Right cardiac atrium (tissue), 5 donors: ENCODE measurements around the gene ERCC3. TPM values are rescaled to one million over a fixed set of nuclear protein-coding genes. Genes with fewer than 3 reads are reported as not detected.

Source experiments
- ATAC-seq, 2 donors: fragments of 200-7000 bp; cut with Tn5 transposase; one replicate each; pipeline versions ENCODE4 v1.8.0 to v1.9.1; 2020; ENCODE audit warnings: moderate library complexity in 2 of 2, mild to moderate bottlenecking in 1 of 2
- DNase-seq, 3 donors: peaks; one replicate each; pipeline ENCODE4 v3.0.0-alpha.2; 2020
- H3K27ac ChIP-seq: one replicate; pipeline ENCODE4 v1.5.1; 2013; ENCODE audit warnings: mild to moderate bottlenecking, low read length, control low read depth, moderate library complexity
- H3K27me3 ChIP-seq: one replicate; pipeline ENCODE4 v1.6.1; 2013; ENCODE audit not compliant: control insufficient read depth, insufficient read depth
- H3K4me1 ChIP-seq: one replicate; pipeline ENCODE4 v1.6.1; 2013; ENCODE audit warnings: low read length; ENCODE audit not compliant: control insufficient read depth, insufficient read depth
- H3K4me3 ChIP-seq: one replicate; pipeline ENCODE4 v1.5.1; 2013; ENCODE audit warnings: low read length, control low read depth
- H3K9me3 ChIP-seq: one replicate; pipeline ENCODE4 v1.6.1; 2013; ENCODE audit warnings: low read length; ENCODE audit not compliant: control insufficient read depth
- WGBS: extraction: QIAGEN DNeasy Blood & Tissue Kit; methylation state at CpG from one replicate; pipeline ENCODE4 v1.1.7; 2013; 5-methylcytosine and 5-hydroxymethylcytosine counted together
- intact Hi-C, 4 donors: fragments of 100-400 bp; cut with DNase I; formaldehyde crosslinking; loops; one replicate each; pipeline versions ENCODE4 v1.11.0 to v1.14.0; 2022 to 2023
- long read RNA-seq, 4 donors: library from polyadenylated mRNA; unstranded; transcript quantifications; one replicate each; pipeline ENCODE4 v2.0.0, GENCODE V29; 2020 to 2021
- polyA plus RNA-seq: library from polyadenylated mRNA; stranded (reverse); fragments of 200-250 nt; gene quantifications from one replicate; pipeline ENCODE4 v1.2.3, GENCODE V29; 2013
- total RNA-seq, 4 donors: library from RNA; stranded (reverse); fragmentation: NEBNext Ultra II Directional; extraction: Animal tissue kit (Norgen Biotek cat#: 25700); gene quantifications; one replicate each; pipeline ENCODE4 v1.2.1, GENCODE V29; 2021
- donor health status: healthy with polysubstance abuse.
- donor health status: DM: no; HTN: yes; CAD: no.
- donor health status: DM: no; HTN: no; CAD: no.
- donor health status: DM: no; HTN: yes; CAD: no; lungs with severe emphysema.
- donor health status: DM: yes; HTN: yes; CAD: no.

ERCC3 gene
- 10 to 100 TPM; 23.2 to 25.8 (median 24.6) TPM for total RNA-seq
- polyA plus RNA-seq = 17.3 TPM
- long read RNA-seq, donor 1, transcript ERCC3-201 (15 exons, 2,750 nt) = major isoform, 55 of 70 reads
- long read RNA-seq, donor 1, partial matches to known transcripts = 6 of 70 reads
- long read RNA-seq, donor 1, other reads (novel, unspliced or antisense) = 7 of 70 reads
- long read RNA-seq, donor 2, transcript ERCC3-201 (15 exons, 2,750 nt) = major isoform, 20 of 26 reads
- long read RNA-seq, donor 2, partial matches to known transcripts = 4 of 26 reads
- long read RNA-seq, donor 2, other reads (novel, unspliced or antisense) = 2 of 26 reads
- long read RNA-seq, donor 3, full-length matches to known transcripts = 121 of 136 reads
- long read RNA-seq, donor 3, partial matches to known transcripts = 6 of 136 reads
- long read RNA-seq, donor 3, other reads (novel, unspliced or antisense) = 9 of 136 reads
- long read RNA-seq, donor 4, full-length matches to known transcripts = 32 of 36 reads
- long read RNA-seq, donor 4, partial matches to known transcripts = 1 of 36 reads
- long read RNA-seq, donor 4, other reads (novel, unspliced or antisense) = 3 of 36 reads

- Histone ChIP-seq H3K27me3 (no peaks in the 10 kb centered on the region), H3K27ac (no peak within 1 kb of the TSS), H3K4me1 (peaks cover 2% of the 10 kb centered on the region), H3K4me3 (peak within 1 kb of the TSS; percentile 65), H3K9me3 (no peaks in the 10 kb centered on the region)
- DNase-seq (peak; percentile 91 to 96 (median 95)), ATAC-seq (peak; percentile 98)
- intact Hi-C loops = no loop called here
- under 1% methylated on average over 55 of the region's 55 CpGs for WGBS
Measured at GRCh38 chr2:127293748-127294562, at the start of gene ERCC3. TSS of gene ERCC3 (minus strand) at chr2:127294144. CDS start at chr2:127294081, 63 bp downstream.

- Histone ChIP-seq H3K9me3 (no peaks in the 10 kb centered on the region), H3K27ac (no peak overlapping the region), H3K27me3 (no peaks in the 10 kb centered on the region), H3K4me1 (no peaks in the 10 kb centered on the region), H3K4me3 (no peak overlapping the region)
- intact Hi-C loops = loop anchor here in 1 of 4 donors (10.0 kb wide), 1 partner anchor 72 kb away; the partner anchor contains the start of gene PROC
- ATAC-seq = no peak
- no peak for DNase-seq
- 95% methylated on average over 2 of the region's 2 CpGs for WGBS
Measured at GRCh38 chr2:127343277-127343676, 49.3 kb upstream of the ERCC3 start.

- no peak for ATAC-seq
- no peak overlapping the region for H3K4me3 ChIP-seq
- intact Hi-C loops = loop anchor here in 1 of 4 donors (10.0 kb wide), 1 partner anchor 73 kb away; the partner anchor contains the start of gene PROC
- no peak for DNase-seq
- no peaks in the 10 kb centered on the region for H3K4me1 ChIP-seq
- no peak overlapping the region for H3K27ac ChIP-seq
- no peaks in the 10 kb centered on the region for H3K27me3 ChIP-seq
- H3K9me3 ChIP-seq = no peaks in the 10 kb centered on the region
- WGBS = 96% methylated on average over 1 of the region's 1 CpG
Measured at GRCh38 chr2:127342101-127342500, 48.2 kb upstream of the ERCC3 start.

- Histone ChIP-seq H3K27me3 (no peaks in the 10 kb centered on the region), H3K9me3 (no peaks in the 10 kb centered on the region), H3K4me1 (no peaks in the 10 kb centered on the region), H3K27ac (no peak overlapping the region), H3K4me3 (no peak overlapping the region)
- DNase-seq (no peak), ATAC-seq (no peak)
- intact Hi-C loops = no loop called here
- WGBS = 97% methylated on average over 1 of the region's 1 CpG
Measured at GRCh38 chr2:127332335-127332734, 38.4 kb upstream of the ERCC3 start.

GRCh38 chr2:127330753-127331152 lies 36.8 kb upstream of the ERCC3 start:
- intact Hi-C loops = no loop called here
- ATAC-seq (no peak), DNase-seq (no peak)
- Histone ChIP-seq H3K27ac (no peak overlapping the region), H3K4me1 (no peaks in the 10 kb centered on the region), H3K27me3 (no peaks in the 10 kb centered on the region), H3K4me3 (no peak overlapping the region), H3K9me3 (no peaks in the 10 kb centered on the region)
- WGBS = 99% methylated on average over 1 of the region's 1 CpG

- H3K9me3 ChIP-seq = no peaks in the 10 kb centered on the region
- ATAC-seq (no peak), DNase-seq (no peak)
- 82% methylated on average over 2 of the region's 2 CpGs for whole genome bisulfite sequencing
- no peak overlapping the region for H3K27ac ChIP-seq
- intact Hi-C loops = loop anchor here in 3 of 4 donors (5.0 to 10.0 kb wide), 3 partner anchors 148 to 158 kb away; no protein-coding TSS in a partner anchor
- no peaks in the 10 kb centered on the region for H3K4me1 ChIP-seq
- no peak overlapping the region for H3K4me3 ChIP-seq
- no peaks in the 10 kb centered on the region for H3K27me3 ChIP-seq
Measured at GRCh38 chr2:127326289-127326945, 32.5 kb upstream of the ERCC3 start.

GRCh38 chr2:127324635-127325034 lies 30.7 kb upstream of the ERCC3 start:
- Histone ChIP-seq H3K27me3 (no peaks in the 10 kb centered on the region), H3K4me3 (no peak overlapping the region), H3K9me3 (no peaks in the 10 kb centered on the region), H3K27ac (no peak overlapping the region), H3K4me1 (no peaks in the 10 kb centered on the region)
- intact Hi-C loops = loop anchor here (2.0 to 10.0 kb wide), 5 partner anchors 150 to 163 kb away; no protein-coding TSS in a partner anchor
- DNase-seq (no peak), ATAC-seq (no peak)
- 59% methylated on average over 3 of the region's 3 CpGs for WGBS

- Histone ChIP-seq H3K27ac (no peak overlapping the region), H3K9me3 (no peaks in the 10 kb centered on the region), H3K27me3 (no peaks in the 10 kb centered on the region), H3K4me3 (no peak overlapping the region), H3K4me1 (no peaks in the 10 kb centered on the region)
- no peak for DNase-seq
- ATAC-seq = no peak
- intact Hi-C loops = loop anchor here in 3 of 4 donors (5.0 to 10.0 kb wide), 3 partner anchors 153 to 166 kb away; no protein-coding TSS in a partner anchor
Measured at GRCh38 chr2:127321303-127321702, 27.4 kb upstream of the ERCC3 start.

- Histone ChIP-seq H3K4me3 (no peak overlapping the region), H3K4me1 (no peaks in the 10 kb centered on the region), H3K27me3 (no peaks in the 10 kb centered on the region), H3K9me3 (no peaks in the 10 kb centered on the region), H3K27ac (no peak overlapping the region)
- DNase-seq (no peak), ATAC-seq (no peak)
- intact Hi-C loops = loop anchor here in 3 of 4 donors (5.0 to 10.0 kb wide), 3 partner anchors 154 to 167 kb away; no protein-coding TSS in a partner anchor
- 58% methylated on average over 1 of the region's 1 CpG for WGBS
Measured at GRCh38 chr2:127320586-127321275, 26.8 kb upstream of the ERCC3 start.

- Histone ChIP-seq H3K9me3 (no peaks in the 10 kb centered on the region), H3K4me3 (no peak overlapping the region), H3K27me3 (no peaks in the 10 kb centered on the region), H3K4me1 (no peaks in the 10 kb centered on the region), H3K27ac (no peak overlapping the region)
- 100% methylated on average over 1 of the region's 1 CpG for WGBS
- no peak for DNase-seq
- intact Hi-C loops = loop anchor here in 3 of 4 donors (5.0 to 10.0 kb wide), 3 partner anchors 155 to 167 kb away; no protein-coding TSS in a partner anchor
- ATAC-seq = no peak
Measured at GRCh38 chr2:127320067-127320466, 26.1 kb upstream of the ERCC3 start.
